RWPE1 (cell line): Measurements from ENCODE around the gene PPM1M.

Source experiments
- CTCF ChIA-PET: fragments of 350-600 bp; sonication (Branson Sonifier 250); formaldehyde crosslinking; extraction: SDS; loops from one replicate; lab custom pipeline; 2021; lab: Yijun Ruan, JAX
- POLR2A ChIA-PET: fragments of 400-600 bp; formaldehyde crosslinking; extraction: SDS; loops from one replicate; lab custom pipeline; 2020; ENCODE audit warnings: antibody characterized with exemption; ENCODE audit not compliant: low non-redundant PET; lab: Yijun Ruan, JAX
- DNase-seq: peaks from one replicate; pipeline ENCODE4 v3.0.0; 2012; ENCODE audit warnings: low spot score
- H3K27ac ChIP-seq: fragments of 450-650 bp; 2 replicates; pipeline ENCODE4 v1.5.1; 2017
- TF ChIP-seq, protein P1 (sequence below): fragments of 450-650 bp; conservative IDR thresholded peaks from 2 replicates; pipeline ENCODE4 v1.5.1; 2017; ENCODE audit warnings: low read depth, mild to moderate bottlenecking

Gene PPM1M

DNA sequence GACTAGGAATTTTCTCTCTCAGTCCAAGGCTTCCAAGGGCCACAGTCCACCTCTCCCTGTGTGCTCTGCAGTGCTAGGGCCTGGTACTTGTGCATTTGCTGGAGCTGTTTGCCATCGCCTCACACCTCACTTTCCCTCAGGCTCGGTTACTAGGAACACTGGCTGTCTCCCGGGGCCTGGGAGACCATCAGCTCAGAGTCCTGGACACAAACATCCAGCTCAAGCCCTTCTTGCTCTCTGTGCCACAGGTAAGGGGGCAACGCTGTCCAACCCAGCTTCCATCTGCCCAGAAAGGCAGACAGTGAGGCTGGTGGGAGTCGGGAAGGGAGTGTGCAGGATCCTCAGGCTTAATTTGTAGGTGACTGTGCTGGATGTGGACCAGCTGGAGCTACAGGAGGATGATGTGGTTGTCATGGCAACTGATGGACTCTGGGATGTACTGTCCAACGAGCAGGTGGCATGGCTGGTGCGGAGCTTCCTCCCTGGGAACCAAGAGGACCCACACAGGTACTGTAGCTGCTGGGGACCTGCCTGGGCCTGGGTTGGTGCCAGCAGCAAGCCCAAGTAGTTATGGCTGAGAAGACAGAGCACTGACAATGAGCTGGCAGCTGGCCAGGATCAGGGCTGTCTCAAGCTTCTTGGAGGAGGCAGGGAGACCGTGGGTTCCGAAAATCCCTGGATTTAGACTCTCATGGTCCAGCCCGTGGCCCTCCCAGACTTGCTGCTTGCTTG is 3.4 kb downstream of the PPM1M start:
- ChIA-PET CTCF (interaction anchor here (0.6 kb wide), 1 partner anchor 27 kb away, joined by 4 read pairs; no protein-coding TSS in a partner anchor), POLR2A (no interaction called here)
- no peak for DNase-seq
- TF ChIP-seq, protein P1, sequence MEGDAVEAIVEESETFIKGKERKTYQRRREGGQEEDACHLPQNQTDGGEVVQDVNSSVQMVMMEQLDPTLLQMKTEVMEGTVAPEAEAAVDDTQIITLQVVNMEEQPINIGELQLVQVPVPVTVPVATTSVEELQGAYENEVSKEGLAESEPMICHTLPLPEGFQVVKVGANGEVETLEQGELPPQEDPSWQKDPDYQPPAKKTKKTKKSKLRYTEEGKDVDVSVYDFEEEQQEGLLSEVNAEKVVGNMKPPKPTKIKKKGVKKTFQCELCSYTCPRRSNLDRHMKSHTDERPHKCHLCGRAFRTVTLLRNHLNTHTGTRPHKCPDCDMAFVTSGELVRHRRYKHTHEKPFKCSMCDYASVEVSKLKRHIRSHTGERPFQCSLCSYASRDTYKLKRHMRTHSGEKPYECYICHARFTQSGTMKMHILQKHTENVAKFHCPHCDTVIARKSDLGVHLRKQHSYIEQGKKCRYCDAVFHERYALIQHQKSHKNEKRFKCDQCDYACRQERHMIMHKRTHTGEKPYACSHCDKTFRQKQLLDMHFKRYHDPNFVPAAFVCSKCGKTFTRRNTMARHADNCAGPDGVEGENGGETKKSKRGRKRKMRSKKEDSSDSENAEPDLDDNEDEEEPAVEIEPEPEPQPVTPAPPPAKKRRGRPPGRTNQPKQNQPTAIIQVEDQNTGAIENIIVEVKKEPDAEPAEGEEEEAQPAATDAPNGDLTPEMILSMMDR = no peak
- H3K27ac ChIP-seq = peak overlapping the region; percentile 87

DNA sequence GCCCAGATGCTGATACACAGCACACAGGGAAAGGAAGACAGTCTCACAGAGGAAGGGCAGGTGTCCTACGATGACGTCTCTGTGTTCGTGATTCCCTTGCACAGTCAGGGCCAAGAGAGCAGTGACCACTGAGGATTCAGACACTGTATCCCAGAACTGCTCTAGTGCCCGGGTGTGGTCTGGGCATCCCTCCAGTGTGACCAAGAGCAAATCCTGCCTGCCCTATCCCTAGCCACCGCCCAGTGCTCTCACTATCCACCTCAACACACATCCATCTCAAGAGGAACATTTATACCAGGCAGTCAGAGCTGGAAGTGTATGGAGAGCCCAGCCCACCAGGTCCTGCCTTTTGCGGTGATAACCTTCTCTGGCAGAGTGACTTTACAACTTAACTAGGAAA is 4.1 kb downstream of the PPM1M start:
- TF ChIP-seq, protein P1 = no peak
- H3K27ac ChIP-seq = peak overlapping the region; percentile 87
- DNase-seq = no peak
- CTCF ChIA-PET = no interaction called here
- POLR2A ChIA-PET = no interaction called here

DNA sequence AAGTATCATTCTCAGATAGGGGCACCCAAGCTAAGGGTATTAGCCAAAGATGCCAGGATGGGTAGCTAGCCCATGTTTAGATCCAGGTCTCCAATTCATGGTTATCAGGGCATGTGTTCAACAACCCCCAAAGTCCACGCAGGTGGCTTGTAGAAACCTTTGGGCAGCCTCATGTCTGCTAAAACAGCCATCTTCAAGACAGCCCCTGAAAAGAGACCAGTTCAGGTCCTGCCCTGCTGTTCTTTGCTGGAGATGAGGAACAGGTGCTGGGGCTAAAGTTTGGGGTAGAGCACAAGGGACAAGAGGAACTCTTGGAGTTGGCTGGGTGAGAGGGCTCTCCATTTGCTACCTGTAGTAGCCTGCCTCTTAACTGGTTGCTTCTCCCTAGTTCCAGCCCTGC is 4.6 kb downstream of the PPM1M start:
- H3K27ac ChIP-seq = peak overlapping the region; percentile 87
- CTCF ChIA-PET = no interaction called here
- TF ChIP-seq, protein P1 = no peak
- POLR2A ChIA-PET = no interaction called here
- DNase-seq = no peak

DNA sequence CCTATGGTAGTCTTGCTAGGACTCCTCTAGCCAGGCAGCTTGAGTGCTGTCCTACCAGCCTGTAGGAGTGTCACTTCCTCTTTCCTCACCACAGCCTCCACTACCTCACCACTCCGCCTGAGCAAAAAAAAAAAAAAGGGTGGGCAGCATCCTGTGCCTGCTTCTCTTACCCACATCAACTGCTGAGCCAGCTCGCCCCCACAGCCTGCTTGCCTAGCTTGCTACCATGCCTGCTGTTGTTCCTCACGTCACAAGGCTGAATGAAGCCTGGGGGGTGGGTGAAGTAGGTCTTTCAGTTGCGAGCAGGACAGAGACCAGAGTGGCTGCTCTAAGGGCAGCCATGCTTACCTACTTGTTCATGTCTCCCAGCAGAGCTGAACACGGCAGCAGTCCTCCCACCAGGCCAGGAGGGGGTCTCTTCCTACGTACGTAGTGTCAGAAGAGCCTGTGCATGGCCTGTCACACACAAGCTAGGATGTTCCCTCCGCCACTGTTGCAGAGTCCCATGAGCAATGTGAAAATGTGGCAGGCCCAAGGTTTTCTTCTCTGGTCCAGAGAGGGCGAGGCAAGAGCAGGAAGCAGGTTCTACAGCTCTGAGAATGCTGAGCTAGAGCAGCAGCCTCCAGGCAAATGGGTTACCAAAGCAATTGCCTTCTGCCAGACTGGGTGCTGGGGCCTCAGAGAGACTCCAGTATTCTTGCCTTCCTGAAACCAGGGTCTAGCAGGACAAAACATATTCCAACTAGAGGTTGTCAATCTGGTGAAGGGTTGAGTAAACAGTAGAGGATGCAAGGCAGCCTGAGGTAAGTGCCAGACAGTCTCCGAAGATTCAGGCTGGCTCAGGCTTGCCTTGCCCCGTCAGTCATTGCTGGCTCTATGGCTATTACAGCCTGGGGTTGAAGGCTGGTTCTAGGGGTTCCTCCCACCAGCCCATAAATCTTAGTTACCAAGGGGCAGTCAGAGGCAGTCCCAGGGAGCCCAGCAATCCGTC is 8.1 kb downstream of the PPM1M start:
- peak overlapping the region; percentile 64 for H3K27ac ChIP-seq
- TF ChIP-seq, protein P1 = no peak
- no peak for DNase-seq
- ChIA-PET POLR2A (interaction anchor here (0.6 kb wide), 1 partner anchor 9 kb away, joined by 3 read pairs; no protein-coding TSS in a partner anchor), CTCF (no interaction called here)

DNA sequence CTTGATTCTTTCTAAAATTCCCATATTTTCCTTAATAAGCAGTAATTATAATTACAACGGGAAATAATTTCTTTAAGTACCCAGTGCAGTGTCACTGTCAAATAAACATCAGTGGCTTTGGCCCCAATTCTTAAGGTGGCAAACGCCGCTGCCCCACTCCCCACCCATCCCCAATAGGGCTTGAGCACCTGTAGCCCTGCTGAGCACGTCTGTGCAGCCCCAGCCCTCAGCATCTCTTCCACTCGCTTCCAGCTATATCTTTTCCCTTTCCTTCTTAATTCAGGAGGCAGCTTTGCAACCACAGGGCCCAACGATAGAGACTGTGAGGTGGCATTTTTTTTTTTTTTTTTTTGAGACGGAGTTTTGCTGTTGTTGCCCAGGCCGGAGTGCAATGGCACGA is 9.0 kb downstream of the PPM1M start:
- CTCF ChIA-PET = no interaction called here

DNA sequence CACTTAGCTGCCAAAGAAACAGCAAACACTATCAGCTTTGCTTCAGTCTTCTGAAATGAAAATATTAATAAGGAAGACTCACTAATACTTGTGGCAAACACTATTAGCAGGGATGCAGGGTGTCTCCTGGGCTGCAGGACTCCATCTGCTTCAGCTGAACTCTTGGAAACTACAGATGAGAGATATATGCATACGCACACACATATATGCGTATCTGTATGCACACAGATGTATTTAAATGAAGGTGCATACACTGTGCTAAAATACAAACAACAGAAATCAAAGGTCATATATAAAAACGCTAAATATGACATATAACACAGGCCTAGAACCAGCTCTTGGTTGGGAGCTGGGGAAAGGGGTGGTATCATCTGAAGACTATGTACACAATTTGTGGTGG is 10.6 kb downstream of the PPM1M start:
- ChIA-PET CTCF (interaction anchor here (0.6 to 0.7 kb wide), 2 partner anchors 25 to 254 kb away, joined by 3 read pairs; no protein-coding TSS in a partner anchor), POLR2A (interaction anchor here (0.6 kb wide), 1 partner anchor 21 kb away, joined by 4 read pairs; no protein-coding TSS in a partner anchor)
- no peak overlapping the region for H3K27ac ChIP-seq
- TF ChIP-seq, protein P1 = no peak
- no peak for DNase-seq

More for the DNA sequence above, 9.0 kb downstream of the PPM1M start:
- peak overlapping the region; percentile 20 for H3K27ac ChIP-seq
- TF ChIP-seq, protein P1 = no peak
- POLR2A ChIA-PET = no interaction called here
- DNase-seq = no peak
